ENCODE data around the gene IL11.

IL11 gene

GRCh38 chr19:55372316-55373081 lies 2.2 kb upstream of the IL11 start:
- no peak for DNase-seq (ENCODE audit: low spot score)

DNA sequence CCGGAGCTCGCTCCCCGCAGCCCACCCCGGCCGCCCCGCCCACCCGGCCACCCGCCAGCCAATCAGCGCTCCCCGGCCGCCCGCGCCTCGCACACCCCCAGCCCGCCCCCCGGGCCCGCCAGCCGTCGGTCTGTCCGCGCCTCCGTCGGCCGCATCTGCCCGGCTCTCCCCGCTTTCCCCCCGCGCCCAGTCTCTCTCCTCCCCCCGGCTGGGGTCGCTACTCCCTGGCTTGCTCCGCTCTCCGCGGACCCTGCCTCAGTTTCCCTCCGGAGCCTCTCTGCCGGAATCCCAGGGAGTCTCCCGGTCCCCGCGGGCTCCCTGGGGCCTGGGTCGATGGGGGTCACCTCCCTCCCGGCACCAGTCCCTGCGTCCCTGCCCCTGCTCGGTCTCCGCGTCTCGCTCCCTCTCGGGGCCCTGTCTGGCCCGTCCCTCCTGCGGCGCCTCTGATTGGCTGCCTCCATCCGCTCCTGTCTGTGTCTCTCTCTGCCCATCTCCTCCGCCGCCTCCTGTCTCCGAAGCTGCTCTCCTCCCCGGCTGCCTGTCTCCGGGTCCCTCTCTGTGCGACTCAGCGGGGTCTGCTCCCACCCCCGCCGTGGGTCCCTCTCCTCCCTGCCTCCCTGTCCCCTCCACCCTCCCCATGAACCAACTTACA lies 484 bp downstream of the IL11 start:
- peak; percentile 87 for DNase-seq (ENCODE audit: low spot score)

DNA sequence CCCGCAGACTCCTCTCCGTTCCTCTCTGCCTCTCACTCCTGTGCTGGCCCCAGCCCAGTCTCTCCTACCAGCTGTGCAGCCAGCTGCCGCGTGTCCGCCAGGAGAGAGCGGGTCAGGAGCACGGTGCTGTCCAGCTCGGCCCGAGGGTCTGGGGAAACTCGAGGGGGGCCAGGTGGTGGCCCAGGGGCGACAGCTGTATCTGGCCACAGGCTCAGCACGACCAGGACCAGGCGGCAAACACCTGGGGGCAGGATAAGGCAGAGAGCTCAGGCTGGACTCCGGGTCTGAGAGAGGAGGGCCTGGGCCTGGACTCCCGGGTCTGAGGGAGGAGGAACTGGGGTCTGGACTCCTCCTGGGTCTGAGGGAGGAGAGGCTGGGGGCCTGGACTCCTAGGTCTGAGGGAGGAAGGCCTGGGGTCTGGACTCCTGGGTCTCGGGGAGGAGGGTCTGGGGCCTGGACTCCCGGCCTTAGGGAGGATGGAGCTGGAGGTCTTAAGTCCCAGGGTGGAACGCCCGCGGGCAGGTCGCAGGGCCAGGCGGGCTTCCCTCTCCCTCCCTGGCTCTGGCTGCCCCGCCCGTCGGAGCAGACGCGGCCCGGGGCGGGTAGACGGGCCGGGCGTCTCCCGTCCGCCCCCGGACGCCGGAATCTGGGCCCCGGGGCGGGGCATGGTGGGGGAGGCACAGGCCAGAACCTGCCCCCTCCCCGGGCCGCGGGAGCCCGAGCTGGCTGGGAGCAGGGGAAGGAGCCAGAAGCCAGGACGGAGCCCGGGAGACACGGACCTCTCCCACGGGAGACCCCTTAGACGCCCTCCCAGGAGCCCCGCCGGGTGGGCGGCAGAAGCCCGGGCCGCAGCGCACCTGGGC lies 1.3 kb downstream of the IL11 start:
- peak; percentile 63 for DNase-seq (ENCODE audit: low spot score)

DNA sequence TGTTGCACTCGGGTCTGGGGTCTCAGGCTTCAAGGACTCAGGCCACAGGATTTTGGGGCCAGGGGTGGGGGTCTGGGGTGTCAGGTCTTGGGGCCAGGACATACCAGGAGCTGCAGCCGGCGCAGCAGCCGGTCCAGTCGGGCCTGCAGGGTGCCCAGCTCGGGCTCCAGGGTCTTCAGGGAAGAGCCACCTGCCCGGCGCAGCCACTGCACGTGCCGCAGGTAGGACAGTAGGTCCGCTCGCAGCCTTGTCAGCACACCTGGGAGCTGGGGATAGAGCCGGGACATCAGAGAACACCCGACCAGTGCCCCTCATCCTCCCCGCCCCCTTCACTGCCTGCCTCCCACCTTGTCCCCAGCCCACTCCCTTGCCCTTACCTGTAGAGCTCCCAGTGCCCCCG lies 2.2 kb downstream of the IL11 start:
- DNase-seq (ENCODE audit: low spot score): no peak

DNA sequence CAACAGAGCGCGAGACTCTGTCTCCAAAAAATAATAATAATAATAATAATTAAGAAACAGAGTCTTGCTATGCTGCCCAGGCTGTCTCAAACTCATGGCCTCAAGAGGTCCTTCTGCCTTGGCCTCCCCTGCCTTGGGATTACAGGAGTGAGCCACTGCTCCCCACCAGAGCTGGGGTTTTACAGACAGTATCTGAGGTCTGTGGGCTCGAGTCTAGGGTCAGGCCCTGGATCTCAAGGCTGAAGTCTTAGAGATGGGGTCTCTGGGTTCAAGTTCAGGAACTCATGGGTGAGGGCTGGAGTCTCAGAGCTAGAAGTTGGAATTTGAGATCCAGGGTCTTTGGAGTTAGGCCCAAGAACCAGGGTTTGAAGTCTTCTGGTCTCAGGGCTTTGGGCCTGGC lies 3.5 kb downstream of the IL11 start:
- no peak for DNase-seq (ENCODE audit: low spot score)

DNA sequence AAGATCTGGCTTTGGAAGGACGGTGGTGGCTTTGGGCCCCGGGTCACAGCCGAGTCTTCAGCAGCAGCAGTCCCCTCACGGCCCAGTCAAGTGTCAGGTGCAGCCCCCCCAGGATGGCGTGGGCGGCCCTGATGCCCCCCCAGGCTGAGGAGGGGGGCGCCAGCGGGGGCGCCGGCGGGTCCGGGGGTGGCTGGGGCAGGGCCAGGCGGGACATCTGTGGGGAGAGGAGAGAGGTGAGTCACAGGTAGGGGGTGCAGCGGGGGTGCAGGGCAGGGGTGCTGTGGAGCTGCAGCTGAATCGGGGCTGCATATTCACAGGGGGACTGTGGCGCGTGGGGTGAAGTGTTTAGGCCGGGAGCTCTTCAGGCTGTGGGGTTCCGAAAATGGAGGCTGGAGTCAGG lies 4.3 kb downstream of the IL11 start:
- DNase-seq (ENCODE audit: low spot score): no peak

DNA sequence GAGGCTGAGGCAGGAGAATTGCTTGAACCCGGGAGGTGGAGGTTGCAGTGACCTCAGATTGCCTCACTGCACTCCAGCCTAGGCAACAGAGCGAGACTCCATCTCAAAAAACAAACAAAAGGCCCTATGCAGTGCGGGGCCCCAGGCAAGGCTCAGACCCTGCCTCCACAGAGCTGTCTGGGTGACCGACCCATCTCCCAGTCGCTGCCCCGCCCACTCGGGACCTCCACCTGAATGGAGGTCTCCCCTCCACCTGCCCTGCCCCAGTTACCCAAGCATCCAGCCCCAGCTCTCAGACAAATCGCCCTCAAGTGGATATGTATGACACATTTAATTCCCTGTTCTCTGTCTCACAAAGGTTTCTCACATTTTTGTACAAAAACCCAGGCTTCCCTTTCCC lies 5.0 kb downstream of the IL11 start:
- DNase-seq (ENCODE audit: low spot score): no peak

DNA sequence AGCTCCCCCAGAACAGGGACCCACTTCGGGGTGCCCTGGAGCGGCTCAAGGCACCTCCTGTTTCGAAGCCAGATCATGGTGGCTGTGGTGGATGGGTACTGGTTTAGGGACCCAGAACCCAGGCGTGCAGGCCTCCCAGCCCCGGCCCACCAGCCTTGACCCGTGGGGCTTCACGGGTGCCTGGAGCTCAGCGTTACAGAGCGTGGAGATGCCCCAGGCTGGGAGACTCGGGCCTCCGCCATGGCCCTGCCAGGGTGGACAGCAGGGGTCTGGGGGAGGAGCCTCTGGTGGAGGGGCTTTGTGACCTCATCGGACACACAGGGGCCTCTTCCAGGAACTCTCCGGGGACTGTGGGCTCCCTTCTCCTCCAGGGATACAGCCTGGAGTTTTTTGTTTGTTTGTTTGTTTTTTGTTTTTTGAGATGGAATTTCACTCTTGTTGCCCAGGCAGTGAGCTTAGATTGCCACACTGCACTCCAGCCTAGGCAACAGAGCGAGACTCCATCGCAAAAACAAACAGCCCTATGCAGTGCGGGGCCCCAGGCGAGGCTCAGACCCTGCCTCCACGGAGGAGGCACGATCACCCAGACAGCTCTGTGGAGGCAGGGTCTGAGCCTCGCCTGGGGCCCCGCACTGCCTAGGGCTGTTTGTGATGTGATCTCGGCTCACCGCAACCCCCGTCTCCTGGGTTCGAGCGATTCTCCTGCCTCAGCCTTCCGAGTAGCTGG lies 7.1 kb downstream of the IL11 start, which contains the start of gene GARIN5B:
GARIN5B (minus strand) TSS at position 271 of the 727 bp plus-strand sequence; CDS start at position 77, 194 bp downstream.
- DNase-seq (ENCODE audit: low spot score): no peak

DNA sequence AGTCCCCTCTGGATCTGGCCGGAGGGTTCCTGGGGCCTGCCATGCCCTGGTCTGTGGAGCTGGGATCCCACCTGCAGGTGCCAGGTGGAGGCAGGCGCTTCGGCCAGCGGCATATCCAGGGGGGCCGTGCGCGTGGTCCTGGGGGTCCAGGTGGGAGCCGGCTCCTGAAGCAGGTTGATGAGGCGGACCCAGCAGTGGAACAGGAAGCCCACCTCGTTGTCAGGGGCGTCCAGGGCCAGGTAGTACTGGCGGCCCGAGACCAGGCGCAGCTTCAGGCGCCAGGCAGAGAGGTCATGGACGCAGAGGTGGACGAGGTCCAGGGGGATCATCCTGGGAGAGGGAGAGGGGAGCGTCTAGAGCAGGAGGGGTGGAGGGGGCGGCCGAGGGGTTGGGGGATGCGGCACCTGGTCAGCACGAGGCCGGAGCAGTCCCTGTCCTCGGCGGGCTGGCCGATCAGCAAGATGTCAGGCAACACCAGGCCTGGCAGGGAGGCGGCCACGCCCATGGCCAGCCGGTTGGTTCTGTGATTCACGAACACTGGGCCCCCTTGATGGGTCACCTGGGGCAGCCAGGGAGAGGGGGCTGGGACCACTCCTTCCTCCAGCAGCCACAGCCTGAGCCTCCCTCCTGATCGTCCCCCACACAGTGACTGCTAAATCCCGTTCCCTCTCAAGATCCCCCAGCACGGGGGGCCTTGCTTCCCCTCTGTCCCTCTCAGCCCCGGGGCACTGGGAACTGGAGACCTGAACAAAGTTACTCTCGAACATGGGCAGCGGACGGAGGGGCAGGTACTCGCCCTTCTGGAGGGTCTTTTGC lies 7.9 kb downstream of the IL11 start:
- no peak for DNase-seq (ENCODE audit: low spot score)

- no peak for DNase-seq (ENCODE audit: low spot score)
Measured at GRCh38 chr19:55360902-55361301, 9.4 kb downstream of the IL11 start.

DNA sequence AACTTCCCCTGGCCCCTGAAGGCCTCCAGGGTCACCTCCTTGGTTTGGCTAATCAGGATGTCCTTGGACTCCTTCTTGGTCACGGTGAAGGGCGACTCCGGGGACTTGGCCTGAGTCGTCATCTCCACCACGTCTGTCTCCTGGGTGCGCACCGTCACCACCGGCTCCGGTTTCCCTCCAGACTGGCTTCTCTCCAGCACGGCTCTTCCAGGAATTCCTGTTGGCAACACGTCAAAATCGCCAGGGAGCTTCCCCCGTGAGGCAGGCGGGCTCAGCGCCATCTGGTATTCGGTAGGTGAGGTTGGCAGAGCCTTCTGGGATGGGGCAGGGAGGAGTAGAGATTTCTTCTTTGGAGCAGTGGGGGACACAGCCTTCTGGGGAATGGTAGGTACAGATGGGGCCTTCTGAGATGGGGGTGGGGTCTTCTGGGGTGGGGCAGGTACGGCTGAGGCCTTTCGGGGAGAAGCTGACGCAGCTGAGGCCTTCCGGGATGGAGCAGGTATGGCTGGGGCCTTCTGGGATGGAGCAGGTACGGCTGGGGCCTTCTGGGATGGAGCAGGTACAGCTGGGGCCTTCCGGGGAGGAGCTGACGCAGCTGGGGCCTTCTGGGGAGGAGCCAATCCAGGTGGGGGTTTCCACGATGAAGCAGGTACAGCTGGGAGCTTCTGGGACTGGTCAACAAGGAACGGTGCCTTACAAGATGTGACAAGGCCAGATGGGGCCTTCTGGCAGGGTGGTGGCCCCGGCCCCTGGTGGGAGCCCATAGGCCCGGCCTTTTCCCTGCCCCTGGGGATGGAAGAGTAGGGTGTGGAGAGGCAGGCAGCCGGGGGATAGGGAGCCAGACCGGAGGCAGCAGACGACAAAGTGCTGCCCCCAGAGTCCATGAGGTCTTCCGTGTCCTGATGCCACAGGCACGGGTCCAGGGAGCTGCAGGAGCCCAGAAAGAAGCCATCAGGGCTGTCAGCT lies 11.0 kb downstream of the IL11 start:
- DNase-seq (ENCODE audit: low spot score): peak; percentile 71

- DNase-seq (ENCODE audit: low spot score): no peak
Measured at GRCh38 chr19:55358493-55358892, 11.8 kb downstream of the IL11 start.

DNA sequence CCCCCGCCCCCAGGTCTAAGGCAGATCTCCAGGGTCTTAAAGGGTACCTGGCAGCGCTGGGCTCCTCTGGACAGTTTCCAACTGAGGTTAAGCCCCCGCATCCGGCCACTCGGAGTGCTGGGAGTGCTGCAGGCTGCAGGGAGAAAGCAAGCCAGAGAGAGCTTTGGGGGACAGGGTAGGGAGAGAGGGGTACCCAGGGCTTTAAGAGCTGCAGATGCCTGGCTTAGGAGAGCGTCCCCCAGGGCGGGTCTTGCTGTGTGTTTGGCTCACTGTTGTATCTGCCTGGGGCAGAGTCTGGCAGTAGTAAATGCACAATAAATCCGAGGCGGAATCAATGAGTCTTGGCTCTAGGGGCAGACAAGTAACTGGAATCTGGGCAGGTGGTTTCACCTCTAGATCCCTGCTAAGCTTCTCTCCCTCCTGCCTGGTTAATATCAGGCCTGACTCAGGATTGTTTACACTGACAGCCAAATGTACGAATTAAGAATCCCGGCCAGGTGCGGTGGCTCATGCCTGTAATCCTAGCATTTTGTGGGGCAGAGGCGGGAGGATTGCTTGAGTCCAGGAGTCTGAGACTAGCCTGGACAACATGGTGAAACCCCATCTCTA lies 14.9 kb downstream of the IL11 start:
- DNase-seq (ENCODE audit: low spot score): no peak

GRCh38 chr19:55354698-55355212 lies 15.5 kb downstream of the IL11 start, which contains the start of gene COX6B2:
Gene COX6B2, minus strand, starts transcription at chr19:55354719. Its CDS starts 198 bp downstream, at chr19:55354521.
- peak; percentile 68 for DNase-seq (ENCODE audit: low spot score)

- peak; percentile 93 for DNase-seq (ENCODE audit: low spot score)
Measured at GRCh38 chr19:55353803-55354697, 16.2 kb downstream of the IL11 start.

DNA sequence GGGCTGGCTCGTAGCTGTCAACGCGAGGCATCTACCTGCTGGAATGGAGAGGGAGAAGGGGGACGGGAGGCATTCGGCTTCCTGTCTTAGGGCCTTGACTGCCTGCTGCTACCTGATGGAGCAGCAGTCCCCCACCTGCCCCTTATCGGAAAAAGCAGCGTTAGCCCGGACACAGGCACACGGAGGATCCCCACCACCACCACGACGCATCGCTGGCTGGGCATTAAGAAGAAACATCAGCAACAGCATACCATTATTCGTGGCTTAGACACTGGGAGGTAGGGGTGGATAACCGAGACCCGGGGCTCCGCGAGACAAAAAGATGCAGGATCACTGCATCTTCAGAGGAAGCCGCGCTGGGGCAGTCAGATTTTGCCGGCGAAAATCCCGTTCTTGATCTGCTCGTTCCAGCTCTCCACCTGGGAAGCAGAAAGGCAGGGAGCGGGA lies 16.9 kb downstream of the IL11 start:
- no peak for DNase-seq (ENCODE audit: low spot score)

DNA sequence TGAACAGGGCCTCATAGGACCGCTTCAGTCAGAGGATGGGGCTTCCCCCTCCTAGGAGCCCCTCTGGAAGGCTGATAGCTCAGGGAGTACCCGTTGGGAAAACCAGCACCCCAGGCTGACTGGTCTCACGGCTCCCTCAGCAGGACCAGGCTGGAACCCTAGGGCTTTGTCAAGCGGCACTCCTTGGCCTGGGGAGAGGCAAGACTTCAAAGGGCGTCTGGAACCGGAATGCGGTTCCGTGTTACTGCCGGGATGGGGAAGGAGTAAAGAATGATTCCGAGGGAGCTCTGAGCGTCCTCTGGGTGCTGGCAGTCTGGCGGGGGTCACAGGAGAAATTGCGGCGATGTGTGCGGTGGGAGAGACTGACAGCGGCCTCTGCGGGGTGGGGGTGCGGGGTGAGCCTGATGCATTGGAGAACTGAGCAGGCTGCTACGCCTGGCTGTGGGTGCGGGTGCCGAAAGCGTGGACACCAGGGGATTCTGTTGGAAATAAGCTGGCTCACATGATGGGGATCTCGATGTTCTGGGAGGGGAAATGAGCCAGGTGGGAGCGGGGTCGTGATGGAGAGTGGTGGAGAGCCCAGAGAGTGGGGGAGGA lies 17.6 kb downstream of the IL11 start:
- no peak for DNase-seq (ENCODE audit: low spot score)

DNA sequence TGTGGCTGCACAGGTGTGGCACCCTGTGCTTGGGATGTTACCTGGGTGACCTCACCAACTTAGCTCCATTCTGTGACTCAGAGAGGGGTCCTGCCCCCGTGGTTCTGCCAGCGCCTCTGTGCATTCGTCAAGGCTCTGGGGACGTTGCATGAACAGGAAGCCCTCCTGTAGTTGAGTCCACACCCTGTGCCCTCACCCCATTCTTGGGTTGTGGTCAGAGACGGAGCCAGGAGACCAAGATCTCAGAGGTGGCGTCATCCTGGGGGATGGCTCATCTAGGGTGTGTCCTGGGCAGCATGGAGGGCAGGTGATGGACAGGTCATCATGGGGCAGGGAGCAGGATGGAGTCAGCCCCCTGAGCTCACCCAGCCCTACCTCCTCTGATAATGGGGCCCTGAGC lies 18.2 kb downstream of the IL11 start:
- DNase-seq (ENCODE audit: low spot score): no peak
